IMR-90 (cell line): Measurements from ENCODE around the gene ABCA2. TPM values are rescaled to one million over a fixed set of nuclear protein-coding genes. Genes with fewer than 3 reads are reported as not detected.

Experiments
- ATAC-seq: fragments of 200-7000 bp; cut with Tn5 transposase; 2 replicates; pipeline ENCODE4 v1.9.1; 2020; ENCODE audit warnings: low read depth, mild to moderate bottlenecking, moderate library complexity
- BruUV-seq: library from RNA; stranded (reverse); fragments of 400-500 nt; replicated peaks from 2 replicates; lab custom pipeline; 2021; lab: Mats Ljungman, UMichigan
- CTCF ChIA-PET: fragments of 300-600 bp; formaldehyde crosslinking; extraction: SDS; loops from one replicate; lab custom pipeline; 2021; ENCODE audit warnings: antibody characterized with exemption; lab: Yijun Ruan, JAX
- POLR2A ChIA-PET: fragments of 300-600 bp; sonication (Branson Sonifier 250); formaldehyde crosslinking; loops from one replicate; lab custom pipeline; 2022; ENCODE audit warnings: antibody characterized with exemption; ENCODE audit not compliant: unreplicated experiment; lab: Charles Lee
- DNase-seq: peaks from one replicate; pipeline ENCODE4 v3.0.0; 2013
- H2AFZ ChIP-seq: replicated peaks from 2 replicates; pipeline ENCODE3; 2013; ENCODE audit warnings: low read length, mild to moderate bottlenecking; ENCODE audit not compliant: poor library complexity
- H2AK5ac ChIP-seq: 2 replicates; pipeline ENCODE4 v1.6.1; 2013; ENCODE audit warnings: low read depth, low read length, inconsistent platforms
- H2AK9ac ChIP-seq: replicated peaks from 2 replicates; pipeline ENCODE3; 2013; ENCODE audit warnings: mild to moderate bottlenecking, low read depth, low read length, moderate library complexity; ENCODE audit not compliant: poor library complexity
- H2BK120ac ChIP-seq: 2 replicates; pipeline ENCODE4 v1.6.1; 2013; ENCODE audit warnings: low read depth, low read length, inconsistent platforms
- H2BK15ac ChIP-seq: 3 replicates; pipeline ENCODE4 v1.6.1; 2013; ENCODE audit warnings: low read depth, low read length, inconsistent platforms
- H2BK20ac ChIP-seq: 2 replicates; pipeline ENCODE4 v1.6.1; 2013; ENCODE audit warnings: low read depth, mild to moderate bottlenecking, inconsistent platforms, low read length, moderate library complexity
- H2BK5ac ChIP-seq: 2 replicates; pipeline ENCODE4 v1.6.1; 2013; ENCODE audit warnings: mild to moderate bottlenecking, low read depth, low read length, inconsistent platforms; ENCODE audit not compliant: poor library complexity, severe bottlenecking
- H3K14ac ChIP-seq: replicated peaks from 2 replicates; pipeline ENCODE4 v1.6.1; 2013; ENCODE audit warnings: low read depth, low read length, inconsistent platforms
- H3K18ac ChIP-seq: 2 replicates; pipeline ENCODE4 v1.6.1; 2013; ENCODE audit warnings: low read depth, low read length, control low read depth
- H3K23ac ChIP-seq: 2 replicates; pipeline ENCODE4 v1.6.1; 2013; ENCODE audit warnings: low read depth, low read length, inconsistent platforms
- H3K27ac ChIP-seq: 2 replicates; pipeline ENCODE4 v1.5.1; 2013; ENCODE audit warnings: mild to moderate bottlenecking, control low read depth, low read length; ENCODE audit not compliant: insufficient read depth
- H3K27me3 ChIP-seq: 2 replicates; pipeline ENCODE4 v1.6.1; 2013; ENCODE audit warnings: low read length; ENCODE audit not compliant: control insufficient read depth, insufficient read depth
- H3K36me3 ChIP-seq: 2 replicates; pipeline ENCODE4 v1.6.1; 2013; ENCODE audit warnings: low read length, mixed read lengths; ENCODE audit not compliant: control insufficient read depth, insufficient read depth
- H3K4ac ChIP-seq: 2 replicates; pipeline ENCODE4 v1.6.1; 2013; ENCODE audit warnings: low read depth, low read length, inconsistent platforms
- H3K4me1 ChIP-seq: 2 replicates; pipeline ENCODE4 v1.6.1; 2013; ENCODE audit warnings: low read length, mixed read lengths; ENCODE audit not compliant: control insufficient read depth, insufficient read depth
- H3K4me2 ChIP-seq: 2 replicates; pipeline ENCODE4 v1.6.1; 2013; ENCODE audit warnings: low read depth, mild to moderate bottlenecking, control low read depth, low read length, moderate library complexity
- H3K4me3 ChIP-seq: 2 replicates; pipeline ENCODE4 v1.5.1; 2013; ENCODE audit warnings: low read depth, mild to moderate bottlenecking, control low read depth, low read length, moderate library complexity; ENCODE audit not compliant: insufficient read depth
- H3K56ac ChIP-seq: 2 replicates; pipeline ENCODE4 v1.6.1; 2013; ENCODE audit warnings: low read length, inconsistent platforms; ENCODE audit not compliant: insufficient read depth; ENCODE audit errors: extremely low read depth
- H3K79me1 ChIP-seq, 2 experiments: 2 replicates each; pipeline ENCODE4 v1.6.1; 2013; ENCODE audit warnings: low read length in 2 of 2, inconsistent platforms in 1 of 2, low read depth in 1 of 2
- H3K9ac ChIP-seq: 2 replicates; pipeline ENCODE4 v1.6.1; 2013; ENCODE audit warnings: low read depth, low read length, control low read depth
- H3K9me1 ChIP-seq: 2 replicates; pipeline ENCODE4 v1.6.1; 2013; ENCODE audit warnings: low read length, inconsistent platforms; ENCODE audit not compliant: insufficient read depth
- H3K9me3 ChIP-seq: 2 replicates; pipeline ENCODE4 v1.6.1; 2013; ENCODE audit warnings: low read length; ENCODE audit not compliant: control insufficient read depth, insufficient read depth
- H4K20me1 ChIP-seq: 2 replicates; pipeline ENCODE4 v1.6.1; 2013; ENCODE audit warnings: low read length, inconsistent platforms; ENCODE audit not compliant: insufficient read depth
- H4K5ac ChIP-seq: 2 replicates; pipeline ENCODE4 v1.6.1; 2013; ENCODE audit warnings: mild to moderate bottlenecking, low read depth, low read length, control low read depth
- H4K8ac ChIP-seq, 2 experiments: 2 replicates each; pipeline ENCODE4 v1.6.1; 2013; ENCODE audit warnings: low read depth in 2 of 2, low read length in 2 of 2, control low read depth in 1 of 2, inconsistent platforms in 1 of 2
- H4K91ac ChIP-seq: 2 replicates; pipeline ENCODE4 v1.6.1; 2013; ENCODE audit warnings: low read depth, low read length, inconsistent platforms; ENCODE audit not compliant: insufficient read depth
- BHLHE40 ChIP-seq: fragments of 150-350 bp; IDR thresholded peaks from 2 replicates; pipeline ENCODE4 v1.6.1; 2016; ENCODE audit warnings: mild to moderate bottlenecking, low read depth, low read length
- CEBPB ChIP-seq: IDR thresholded peaks from 2 replicates; pipeline ENCODE4 v1.6.1; 2012; ENCODE audit warnings: low read depth, low read length, improper control_type of control experiment
- CHD1 ChIP-seq: IDR thresholded peaks from 2 replicates; pipeline ENCODE4 v1.6.1; 2012; ENCODE audit warnings: low read depth, low read length, improper control_type of control experiment
- FOS ChIP-seq: fragments of 150-350 bp; IDR thresholded peaks from 2 replicates; pipeline ENCODE4 v1.6.1; 2016; ENCODE audit warnings: low read depth, low read length
- MAFK ChIP-seq: IDR thresholded peaks from 2 replicates; pipeline ENCODE4 v1.6.1; 2012; ENCODE audit warnings: low read depth, low read length, improper control_type of control experiment
- MXI1 ChIP-seq: IDR thresholded peaks from 2 replicates; pipeline ENCODE4 v1.6.1; 2012; ENCODE audit warnings: low read depth, mild to moderate bottlenecking, low read length, moderate library complexity, borderline replicate concordance
- NFE2L2 ChIP-seq: fragments of 150-350 bp; IDR thresholded peaks from 2 replicates; pipeline ENCODE4 v1.6.1; 2016; ENCODE audit warnings: low read depth, mild to moderate bottlenecking, low read length
- POLR2A ChIP-seq: IDR thresholded peaks from 2 replicates; pipeline ENCODE4 v1.6.1; 2012; ENCODE audit warnings: mild to moderate bottlenecking, low read depth, low read length
- RCOR1 ChIP-seq: IDR thresholded peaks from 2 replicates; pipeline ENCODE4 v1.6.1; 2012; ENCODE audit warnings: mild to moderate bottlenecking, low read length, improper control_type of control experiment; ENCODE audit not compliant: insufficient replicate concordance
- RFX5 ChIP-seq: IDR thresholded peaks from 2 replicates; pipeline ENCODE4 v1.8.0; 2012; ENCODE audit warnings: low read depth, mild to moderate bottlenecking, low read length, moderate library complexity
- SMC3 ChIP-seq: fragments of 150-350 bp; IDR thresholded peaks from 2 replicates; pipeline ENCODE4 v1.6.1; 2016; ENCODE audit warnings: low read depth, mild to moderate bottlenecking, antibody characterized with exemption, low read length, moderate library complexity
- WGBS, 2 experiments: methylation state at CpG; one replicate each; pipeline versions ENCODE4 v1.1.5 to v1.1.7; 2013; ENCODE audit warnings: missing lambda C conversion rate in 2 of 2; ENCODE audit not compliant: insufficient read length in 1 of 2; ENCODE audit errors: extremely low coverage in 2 of 2; 5-methylcytosine and 5-hydroxymethylcytosine counted together
- dilution Hi-C: fragments of 300-500 bp; cut with HindIII; formaldehyde crosslinking; loops from one replicate; pipeline ENCODE4 v1.14.3; 2018; ENCODE audit warnings: low sequenced_read_pairs; ENCODE audit not compliant: unreplicated experiment
- in situ Hi-C: fragments of 300-500 bp; cut with MboI; formaldehyde crosslinking; loops from 3 replicates; pipeline ENCODE4 v1.14.3; 2019; ENCODE audit warnings: low sequenced_read_pairs, inconsistent platforms, mixed read lengths
- intact Hi-C: fragments of 100-400 bp; cut with micrococcal nuclease; formaldehyde crosslinking; loops from 2 replicates; pipeline ENCODE4 v1.10.0; 2022
- polyA plus RNA-seq, 3 experiments: library from polyadenylated mRNA; depleted of rRNA; stranded (reverse); fragments of >200 nt; gene quantifications; 2 replicates each; pipeline ENCODE4 v1.2.3, GENCODE V29; 2012; ENCODE audit warnings: low replicate concordance in 1 of 3
- total RNA-seq: library from RNA; depleted of rRNA; stranded (reverse); fragments of >200 nt; gene quantifications from 2 replicates; pipeline ENCODE4 v1.2.3, GENCODE V29; 2012
- TF ChIP-seq, protein P1 (sequence below): fragments of 150-350 bp; IDR thresholded peaks from 2 replicates; pipeline ENCODE4 v1.6.1; 2017; ENCODE audit warnings: mild to moderate bottlenecking, antibody characterized with exemption, low read length, low read depth
- TF ChIP-seq, protein P2 (sequence below): conservative IDR thresholded peaks from 2 replicates; pipeline ENCODE4 v1.5.1; 2012; ENCODE audit warnings: mild to moderate bottlenecking, low read depth, low read length, improper control_type of control experiment
- TF ChIP-seq, protein P3 (sequence below): fragments of 150-350 bp; IDR thresholded peaks from 2 replicates; pipeline ENCODE4 v1.6.1; 2016; ENCODE audit warnings: low read depth, mild to moderate bottlenecking, low read length, moderate library complexity, borderline replicate concordance

Gene ABCA2
- total and polyA plus RNA-seq, 2 of the 4 experiments (the other 2 are of a cell fraction) = 3.8 to 46.0 TPM

DNA sequence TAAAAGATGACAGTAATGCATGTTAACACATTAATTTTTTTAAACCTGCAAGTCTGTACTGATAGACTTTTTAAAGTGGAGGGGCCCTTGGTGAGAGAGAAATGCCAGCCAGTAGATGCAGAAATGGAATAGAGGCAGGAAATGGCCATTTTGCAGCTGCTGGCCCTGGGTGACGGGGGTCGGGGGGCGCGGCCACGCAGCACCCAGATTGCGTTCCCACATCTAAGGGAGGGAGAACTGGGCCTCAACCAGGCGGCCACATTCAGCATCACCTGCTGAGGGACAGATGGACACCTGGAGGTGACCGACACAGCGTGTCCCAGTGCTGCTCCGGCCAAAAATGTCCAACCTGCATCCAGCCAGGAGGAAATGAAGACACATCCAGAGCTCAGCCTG, 25.4 kb downstream of the ABCA2 start:
- no peak for DNase-seq
- H2AFZ ChIP-seq = no peak overlapping the region
- TF ChIP-seq, protein P1, sequence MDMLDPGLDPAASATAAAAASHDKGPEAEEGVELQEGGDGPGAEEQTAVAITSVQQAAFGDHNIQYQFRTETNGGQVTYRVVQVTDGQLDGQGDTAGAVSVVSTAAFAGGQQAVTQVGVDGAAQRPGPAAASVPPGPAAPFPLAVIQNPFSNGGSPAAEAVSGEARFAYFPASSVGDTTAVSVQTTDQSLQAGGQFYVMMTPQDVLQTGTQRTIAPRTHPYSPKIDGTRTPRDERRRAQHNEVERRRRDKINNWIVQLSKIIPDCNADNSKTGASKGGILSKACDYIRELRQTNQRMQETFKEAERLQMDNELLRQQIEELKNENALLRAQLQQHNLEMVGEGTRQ = no peak
- TF ChIP-seq, protein P2, sequence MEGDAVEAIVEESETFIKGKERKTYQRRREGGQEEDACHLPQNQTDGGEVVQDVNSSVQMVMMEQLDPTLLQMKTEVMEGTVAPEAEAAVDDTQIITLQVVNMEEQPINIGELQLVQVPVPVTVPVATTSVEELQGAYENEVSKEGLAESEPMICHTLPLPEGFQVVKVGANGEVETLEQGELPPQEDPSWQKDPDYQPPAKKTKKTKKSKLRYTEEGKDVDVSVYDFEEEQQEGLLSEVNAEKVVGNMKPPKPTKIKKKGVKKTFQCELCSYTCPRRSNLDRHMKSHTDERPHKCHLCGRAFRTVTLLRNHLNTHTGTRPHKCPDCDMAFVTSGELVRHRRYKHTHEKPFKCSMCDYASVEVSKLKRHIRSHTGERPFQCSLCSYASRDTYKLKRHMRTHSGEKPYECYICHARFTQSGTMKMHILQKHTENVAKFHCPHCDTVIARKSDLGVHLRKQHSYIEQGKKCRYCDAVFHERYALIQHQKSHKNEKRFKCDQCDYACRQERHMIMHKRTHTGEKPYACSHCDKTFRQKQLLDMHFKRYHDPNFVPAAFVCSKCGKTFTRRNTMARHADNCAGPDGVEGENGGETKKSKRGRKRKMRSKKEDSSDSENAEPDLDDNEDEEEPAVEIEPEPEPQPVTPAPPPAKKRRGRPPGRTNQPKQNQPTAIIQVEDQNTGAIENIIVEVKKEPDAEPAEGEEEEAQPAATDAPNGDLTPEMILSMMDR = no peak
- TF ChIP-seq FOS (no peak), POLR2A (no peak), NFE2L2 (no peak), SMC3 (no peak), RFX5 (no peak), BHLHE40 (no peak), CEBPB (no peak), CHD1 (no peak), MAFK (no peak), RCOR1 (no peak), MXI1 (no peak)
- TF ChIP-seq, protein P3, sequence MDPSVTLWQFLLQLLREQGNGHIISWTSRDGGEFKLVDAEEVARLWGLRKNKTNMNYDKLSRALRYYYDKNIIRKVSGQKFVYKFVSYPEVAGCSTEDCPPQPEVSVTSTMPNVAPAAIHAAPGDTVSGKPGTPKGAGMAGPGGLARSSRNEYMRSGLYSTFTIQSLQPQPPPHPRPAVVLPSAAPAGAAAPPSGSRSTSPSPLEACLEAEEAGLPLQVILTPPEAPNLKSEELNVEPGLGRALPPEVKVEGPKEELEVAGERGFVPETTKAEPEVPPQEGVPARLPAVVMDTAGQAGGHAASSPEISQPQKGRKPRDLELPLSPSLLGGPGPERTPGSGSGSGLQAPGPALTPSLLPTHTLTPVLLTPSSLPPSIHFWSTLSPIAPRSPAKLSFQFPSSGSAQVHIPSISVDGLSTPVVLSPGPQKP = no peak
- no peak overlapping the region for H2BK20ac ChIP-seq
- BruUV-seq = no TSS peak
- H3K18ac ChIP-seq = no peak overlapping the region
- CTCF ChIA-PET = no interaction called here
- H3K9me3 ChIP-seq = no peaks in the 10 kb centered on the region
- no peak overlapping the region for H3K14ac ChIP-seq
- H3K9ac ChIP-seq = no peak overlapping the region
- no peak for ATAC-seq
- H4K91ac ChIP-seq = no peak overlapping the region
- no peaks in the 10 kb centered on the region for H3K79me1 ChIP-seq
- no peak overlapping the region for H2BK120ac ChIP-seq
- no peak overlapping the region for H4K8ac ChIP-seq
- WGBS, 2 experiments = 81% methylated on average over 5 of the region's 10 CpGs; no CpG with 5 or more reads in 1 of the 2 experiments
- intact Hi-C loops (no loop called here), dilution Hi-C loops (no loop called here), in situ Hi-C loops (no loop called here)
- H2AK5ac ChIP-seq = 0 out of 2 replicates have a peak overlapping the region, but pooled peaks have one; percentile 16
- no peak overlapping the region for H2AK9ac ChIP-seq
- POLR2A ChIA-PET = no interaction called here
- peaks cover 13% of the 10 kb centered on the region for H3K4me1 ChIP-seq
- H3K27me3 ChIP-seq = no peaks in the 10 kb centered on the region
- H3K4me3 ChIP-seq = no peak overlapping the region
- no peak overlapping the region for H3K56ac ChIP-seq
- no peak overlapping the region for H3K4me2 ChIP-seq
- H2BK15ac ChIP-seq = no peak overlapping the region
- H4K5ac ChIP-seq = no peak overlapping the region
- H3K36me3 ChIP-seq = no peaks in the 10 kb centered on the region
- no peak overlapping the region for H2BK5ac ChIP-seq
- H3K23ac ChIP-seq = no peak overlapping the region
- peaks cover 8% of the 10 kb centered on the region for H4K20me1 ChIP-seq
- no peak overlapping the region for H3K27ac ChIP-seq
- no peak overlapping the region for H3K4ac ChIP-seq
- peaks cover 10% of the 10 kb centered on the region for H3K9me1 ChIP-seq
